GM23338 (cell line): ENCODE results near the gene JOSD1.

ENCODE experiments used
- CREB1 ChIP-seq: fragments of 250-450 bp; sonication (Bioruptor Pico); IDR thresholded peaks from 2 replicates; pipeline ENCODE4 v1.5.0; 2020; ENCODE audit warnings: low read depth, mild to moderate bottlenecking, moderate library complexity
- EZH2 ChIP-seq: fragments of 200-600 bp; sonication (generic); IDR thresholded peaks from one replicate; pipeline ENCODE4 v1.8.0; 2017; ENCODE audit warnings: antibody characterized with exemption, mild to moderate bottlenecking, low read depth; ENCODE audit not compliant: unreplicated experiment
- EZH2phosphoT487 ChIP-seq: fragments of 200-600 bp; sonication (generic); IDR thresholded peaks from one replicate; pipeline ENCODE4 v1.8.1; 2018; ENCODE audit warnings: antibody characterized with exemption; ENCODE audit not compliant: unreplicated experiment
- JUNB ChIP-seq: IDR thresholded peaks from one replicate; pipeline ENCODE4 v1.6.1; 2016; ENCODE audit warnings: antibody characterized with exemption; ENCODE audit not compliant: unreplicated experiment
- POLR2AphosphoS5 ChIP-seq: IDR thresholded peaks from 2 replicates; pipeline ENCODE4 v1.6.1; 2016; ENCODE audit warnings: antibody characterized with exemption, low read depth
- STAT1 ChIP-seq: IDR thresholded peaks from one replicate; pipeline ENCODE4 v1.6.1; 2016; ENCODE audit warnings: antibody characterized with exemption; ENCODE audit not compliant: unreplicated experiment
- ZNF114 ChIP-seq: fragments of 250-450 bp; sonication (Bioruptor Pico); IDR thresholded peaks from 2 replicates; pipeline ENCODE4 v1.5.0; 2020; ENCODE audit warnings: mild to moderate bottlenecking, moderate library complexity
- TF ChIP-seq, protein P1 (sequence below), 2 experiments: fragments of 200-600 bp in 1 of 2; sonication (generic) in 1 of 2; conservative IDR thresholded peaks; 2 replicates each; pipeline versions ENCODE4 v1.5.1 to v1.6.1; 2016 to 2017; ENCODE audit warnings: antibody characterized with exemption in 2 of 2, low read depth in 2 of 2, mild to moderate bottlenecking in 2 of 2, moderate library complexity in 1 of 2
- TF ChIP-seq, protein P2 (sequence below): IDR thresholded peaks from one replicate; pipeline ENCODE4 v1.6.1; 2018; ENCODE audit warnings: antibody characterized with exemption; ENCODE audit not compliant: unreplicated experiment
- TF ChIP-seq, protein P3 (sequence below): IDR thresholded peaks from 2 replicates; pipeline ENCODE4 v1.6.1; 2016; ENCODE audit warnings: antibody characterized with exemption

DNA sequence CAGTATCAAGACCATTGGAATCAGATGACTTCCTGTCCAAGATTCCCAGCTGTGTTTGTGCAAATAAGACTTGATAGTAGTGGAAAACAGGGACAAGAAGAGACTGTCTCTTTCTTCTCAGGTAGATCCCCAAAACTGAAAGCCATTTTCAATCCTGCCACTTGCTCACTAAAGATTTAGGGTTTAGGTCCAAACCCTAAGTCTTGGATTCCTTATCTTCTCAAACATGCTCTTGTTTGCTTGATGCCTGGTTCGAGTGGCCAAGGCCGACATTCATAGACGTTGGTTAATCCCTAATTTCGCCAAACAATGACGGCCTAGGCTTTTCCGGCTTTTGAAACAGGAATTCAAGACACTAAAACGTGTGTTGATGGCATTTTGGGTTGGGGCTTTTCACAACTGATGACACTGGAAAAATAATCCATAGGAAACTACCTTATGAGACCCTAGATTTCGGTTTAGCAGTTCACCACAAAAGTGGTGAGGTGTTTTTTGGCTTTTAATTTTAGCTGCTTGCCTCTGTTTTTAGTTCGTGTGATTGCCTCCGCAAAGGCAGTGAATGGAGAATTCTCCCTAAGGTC, 4.0 kb upstream of the JOSD1 start:
- TF ChIP-seq, protein P1, sequence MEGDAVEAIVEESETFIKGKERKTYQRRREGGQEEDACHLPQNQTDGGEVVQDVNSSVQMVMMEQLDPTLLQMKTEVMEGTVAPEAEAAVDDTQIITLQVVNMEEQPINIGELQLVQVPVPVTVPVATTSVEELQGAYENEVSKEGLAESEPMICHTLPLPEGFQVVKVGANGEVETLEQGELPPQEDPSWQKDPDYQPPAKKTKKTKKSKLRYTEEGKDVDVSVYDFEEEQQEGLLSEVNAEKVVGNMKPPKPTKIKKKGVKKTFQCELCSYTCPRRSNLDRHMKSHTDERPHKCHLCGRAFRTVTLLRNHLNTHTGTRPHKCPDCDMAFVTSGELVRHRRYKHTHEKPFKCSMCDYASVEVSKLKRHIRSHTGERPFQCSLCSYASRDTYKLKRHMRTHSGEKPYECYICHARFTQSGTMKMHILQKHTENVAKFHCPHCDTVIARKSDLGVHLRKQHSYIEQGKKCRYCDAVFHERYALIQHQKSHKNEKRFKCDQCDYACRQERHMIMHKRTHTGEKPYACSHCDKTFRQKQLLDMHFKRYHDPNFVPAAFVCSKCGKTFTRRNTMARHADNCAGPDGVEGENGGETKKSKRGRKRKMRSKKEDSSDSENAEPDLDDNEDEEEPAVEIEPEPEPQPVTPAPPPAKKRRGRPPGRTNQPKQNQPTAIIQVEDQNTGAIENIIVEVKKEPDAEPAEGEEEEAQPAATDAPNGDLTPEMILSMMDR (conservative IDR thresholded peaks at IDR 0.05; ENCODE audit: low read depth in 2 of 2) = no peak
- TF ChIP-seq JUNB (no peak), CREB1 (CRISPR knock-in tag) (no peak), EZH2 (no peak), ZNF114 (CRISPR knock-in tag) (no peak), STAT1 (no peak), POLR2AphosphoS5 (no peak), EZH2phosphoT487 (no peak)
- TF ChIP-seq, protein P2, sequence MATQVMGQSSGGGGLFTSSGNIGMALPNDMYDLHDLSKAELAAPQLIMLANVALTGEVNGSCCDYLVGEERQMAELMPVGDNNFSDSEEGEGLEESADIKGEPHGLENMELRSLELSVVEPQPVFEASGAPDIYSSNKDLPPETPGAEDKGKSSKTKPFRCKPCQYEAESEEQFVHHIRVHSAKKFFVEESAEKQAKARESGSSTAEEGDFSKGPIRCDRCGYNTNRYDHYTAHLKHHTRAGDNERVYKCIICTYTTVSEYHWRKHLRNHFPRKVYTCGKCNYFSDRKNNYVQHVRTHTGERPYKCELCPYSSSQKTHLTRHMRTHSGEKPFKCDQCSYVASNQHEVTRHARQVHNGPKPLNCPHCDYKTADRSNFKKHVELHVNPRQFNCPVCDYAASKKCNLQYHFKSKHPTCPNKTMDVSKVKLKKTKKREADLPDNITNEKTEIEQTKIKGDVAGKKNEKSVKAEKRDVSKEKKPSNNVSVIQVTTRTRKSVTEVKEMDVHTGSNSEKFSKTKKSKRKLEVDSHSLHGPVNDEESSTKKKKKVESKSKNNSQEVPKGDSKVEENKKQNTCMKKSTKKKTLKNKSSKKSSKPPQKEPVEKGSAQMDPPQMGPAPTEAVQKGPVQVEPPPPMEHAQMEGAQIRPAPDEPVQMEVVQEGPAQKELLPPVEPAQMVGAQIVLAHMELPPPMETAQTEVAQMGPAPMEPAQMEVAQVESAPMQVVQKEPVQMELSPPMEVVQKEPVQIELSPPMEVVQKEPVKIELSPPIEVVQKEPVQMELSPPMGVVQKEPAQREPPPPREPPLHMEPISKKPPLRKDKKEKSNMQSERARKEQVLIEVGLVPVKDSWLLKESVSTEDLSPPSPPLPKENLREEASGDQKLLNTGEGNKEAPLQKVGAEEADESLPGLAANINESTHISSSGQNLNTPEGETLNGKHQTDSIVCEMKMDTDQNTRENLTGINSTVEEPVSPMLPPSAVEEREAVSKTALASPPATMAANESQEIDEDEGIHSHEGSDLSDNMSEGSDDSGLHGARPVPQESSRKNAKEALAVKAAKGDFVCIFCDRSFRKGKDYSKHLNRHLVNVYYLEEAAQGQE = no peak
- TF ChIP-seq, protein P3, sequence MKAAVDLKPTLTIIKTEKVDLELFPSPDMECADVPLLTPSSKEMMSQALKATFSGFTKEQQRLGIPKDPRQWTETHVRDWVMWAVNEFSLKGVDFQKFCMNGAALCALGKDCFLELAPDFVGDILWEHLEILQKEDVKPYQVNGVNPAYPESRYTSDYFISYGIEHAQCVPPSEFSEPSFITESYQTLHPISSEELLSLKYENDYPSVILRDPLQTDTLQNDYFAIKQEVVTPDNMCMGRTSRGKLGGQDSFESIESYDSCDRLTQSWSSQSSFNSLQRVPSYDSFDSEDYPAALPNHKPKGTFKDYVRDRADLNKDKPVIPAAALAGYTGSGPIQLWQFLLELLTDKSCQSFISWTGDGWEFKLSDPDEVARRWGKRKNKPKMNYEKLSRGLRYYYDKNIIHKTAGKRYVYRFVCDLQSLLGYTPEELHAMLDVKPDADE = no peak
